Stomach (tissue), 4 donors: ENCODE results near the gene PEAK1.

Source experiments
- EP300 ChIP-seq: sonication (generic); formaldehyde crosslinking; IDR thresholded peaks from one replicate; pipeline ENCODE4 v1.6.1; 2017; ENCODE audit warnings: antibody characterized with exemption
- POLR2A ChIP-seq, 4 donors: fragments of 450-650 bp; IDR thresholded peaks; one replicate each; pipeline ENCODE4 v1.6.1; 2016; ENCODE audit warnings: antibody characterized with exemption in 4 of 4, control low read depth in 2 of 4, mild to moderate bottlenecking in 1 of 4, moderate library complexity in 1 of 4
- POLR2AphosphoS5 ChIP-seq, 3 donors: sonication (generic); formaldehyde crosslinking; IDR thresholded peaks; one replicate each; pipeline ENCODE4 v1.6.1; 2016; ENCODE audit warnings: antibody characterized with exemption in 3 of 3
- TF ChIP-seq, protein P1 (sequence below), 7 experiments: fragments of 450-650 bp in 4 of 7; fragments of 200-600 bp in 3 of 7; sonication (generic) in 3 of 7; IDR thresholded peaks; one replicate each; pipeline ENCODE4 v1.5.1; 2016 to 2019; ENCODE audit warnings: antibody characterized with exemption in 7 of 7, control low read depth in 2 of 7, mild to moderate bottlenecking in 1 of 7

DNA sequence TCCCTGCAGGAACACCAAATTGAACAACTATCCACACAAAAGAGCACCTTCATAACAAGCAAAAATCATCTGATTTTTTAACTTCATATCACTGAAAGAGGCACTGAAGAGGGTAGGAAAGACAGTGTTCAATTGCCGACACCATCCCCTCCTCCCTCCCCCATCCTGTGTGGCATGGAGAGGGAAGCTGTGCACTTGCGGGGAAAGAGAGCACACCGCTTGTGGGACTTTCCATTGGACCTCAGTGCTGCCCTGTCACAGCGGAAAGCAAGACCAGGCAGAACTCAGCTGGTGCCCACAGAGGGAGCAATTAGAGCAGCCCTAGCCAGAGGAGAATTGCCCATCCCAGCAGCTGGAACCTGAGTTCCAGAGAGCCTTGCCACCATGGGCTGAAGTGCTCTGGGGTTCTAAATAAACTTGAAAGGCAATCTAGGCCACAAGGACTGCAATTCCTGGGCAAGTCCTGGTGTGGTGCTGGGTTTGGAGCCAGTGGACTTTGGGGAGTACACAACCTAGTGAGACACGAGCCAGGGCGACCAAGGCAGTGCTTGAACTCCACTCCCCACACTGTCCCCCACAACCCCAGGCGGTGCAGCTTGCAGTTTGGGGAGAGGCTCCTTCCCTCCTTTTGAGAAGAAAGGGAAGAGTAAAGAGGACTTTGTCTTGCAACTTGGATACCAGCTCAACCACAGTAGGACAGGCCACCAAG lies 27.0 kb downstream of the PEAK1 start:
- TF ChIP-seq POLR2AphosphoS5 (IDR thresholded peaks at IDR 0.05) (no peak), POLR2A (IDR thresholded peaks at IDR 0.05) (no peak), EP300 (no peak)
- TF ChIP-seq, protein P1, sequence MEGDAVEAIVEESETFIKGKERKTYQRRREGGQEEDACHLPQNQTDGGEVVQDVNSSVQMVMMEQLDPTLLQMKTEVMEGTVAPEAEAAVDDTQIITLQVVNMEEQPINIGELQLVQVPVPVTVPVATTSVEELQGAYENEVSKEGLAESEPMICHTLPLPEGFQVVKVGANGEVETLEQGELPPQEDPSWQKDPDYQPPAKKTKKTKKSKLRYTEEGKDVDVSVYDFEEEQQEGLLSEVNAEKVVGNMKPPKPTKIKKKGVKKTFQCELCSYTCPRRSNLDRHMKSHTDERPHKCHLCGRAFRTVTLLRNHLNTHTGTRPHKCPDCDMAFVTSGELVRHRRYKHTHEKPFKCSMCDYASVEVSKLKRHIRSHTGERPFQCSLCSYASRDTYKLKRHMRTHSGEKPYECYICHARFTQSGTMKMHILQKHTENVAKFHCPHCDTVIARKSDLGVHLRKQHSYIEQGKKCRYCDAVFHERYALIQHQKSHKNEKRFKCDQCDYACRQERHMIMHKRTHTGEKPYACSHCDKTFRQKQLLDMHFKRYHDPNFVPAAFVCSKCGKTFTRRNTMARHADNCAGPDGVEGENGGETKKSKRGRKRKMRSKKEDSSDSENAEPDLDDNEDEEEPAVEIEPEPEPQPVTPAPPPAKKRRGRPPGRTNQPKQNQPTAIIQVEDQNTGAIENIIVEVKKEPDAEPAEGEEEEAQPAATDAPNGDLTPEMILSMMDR (IDR thresholded peaks at IDR 0.05) = no peak
